CD4-positive, alpha-beta T cell treated with Interleukin-6 at 100 ng/mL for 8 hours (primary cell): ENCODE measurements around the gene PARP8.
"Not testable (repeated sequence)": the region's sequence is repeated elsewhere in the genome, so short reads cannot be mapped to it uniquely, and the experiment has no call there.

Experiments
- DNase-seq: peaks from one replicate; pipeline ENCODE4 v3.0.0-alpha.2; 2020; ENCODE audit warnings: mixed read lengths, low spot score

Gene PARP8

DNA sequence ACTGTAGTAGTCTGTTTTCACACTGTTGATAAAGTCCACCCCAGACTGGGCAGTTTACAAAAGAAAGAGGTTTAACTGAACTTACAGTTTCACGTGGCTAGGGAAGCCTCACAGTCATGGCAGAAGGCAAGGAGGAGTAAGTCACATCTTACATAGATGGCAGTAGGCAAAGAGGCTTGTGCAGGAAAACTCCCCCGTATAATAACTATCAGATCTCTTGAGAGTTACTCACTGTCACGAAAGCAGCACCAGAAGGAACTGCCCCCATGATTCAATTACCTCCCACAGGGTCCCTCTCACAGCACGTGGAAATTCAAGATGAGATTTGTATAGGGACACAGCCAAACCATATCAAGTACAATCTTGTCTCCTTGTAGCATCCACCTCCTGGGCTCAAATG, 21.1 kb downstream of the PARP8 start:
- DNase-seq = no peak

DNA sequence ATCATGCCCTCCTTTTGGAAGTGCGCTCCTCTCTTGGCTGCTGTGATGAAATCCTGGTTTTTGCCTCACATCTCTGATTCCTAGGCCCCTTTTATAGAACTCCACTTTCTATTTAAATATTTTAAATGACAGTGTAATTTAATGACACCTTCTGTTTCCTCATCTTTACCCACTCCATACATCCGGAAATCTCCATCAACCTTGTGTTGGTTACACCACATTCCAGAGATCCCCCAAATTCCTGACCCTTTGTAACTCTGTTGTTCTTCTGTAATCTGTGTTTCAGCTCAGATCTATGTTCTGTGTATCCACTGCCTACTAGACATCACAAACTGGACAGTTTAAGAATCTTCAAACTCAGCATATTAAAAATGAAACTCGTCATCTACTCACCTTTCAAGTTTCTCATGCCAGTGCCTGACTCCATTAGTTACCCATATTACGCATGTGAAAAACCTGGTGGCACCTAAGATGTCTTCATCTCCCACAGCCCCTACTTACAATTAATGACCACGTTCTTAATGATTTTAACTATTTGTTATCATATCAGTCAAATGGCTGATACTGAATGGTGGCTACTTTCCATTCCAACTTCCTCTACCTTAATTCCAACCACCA, 25.1 kb downstream of the PARP8 start:
- DNase-seq = no peak

DNA sequence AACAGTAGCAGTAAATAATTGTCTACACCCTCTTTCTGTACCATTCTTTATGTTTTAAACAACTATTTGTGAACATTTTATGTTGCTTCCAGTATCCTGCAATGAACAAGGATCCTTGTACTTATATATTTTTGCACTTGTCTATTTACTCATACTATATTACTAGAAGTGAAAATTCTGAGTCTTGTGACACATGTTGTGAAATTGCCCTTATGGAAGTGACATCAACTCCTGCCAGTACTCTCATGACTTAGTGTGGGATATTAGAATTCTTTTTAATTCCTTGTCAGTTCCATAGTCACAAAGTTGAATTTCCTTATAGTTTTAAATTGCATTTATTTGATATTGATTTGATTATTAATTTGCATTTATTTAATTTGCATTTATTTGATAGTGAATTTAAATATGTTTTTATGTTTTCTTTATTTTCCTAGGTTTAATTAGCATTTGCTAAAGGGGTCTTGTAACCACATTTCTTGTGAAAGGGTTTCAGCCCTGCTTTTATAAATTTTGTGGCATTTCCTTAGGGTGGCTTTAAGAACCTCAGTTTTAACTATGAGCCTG, 27.7 kb downstream of the PARP8 start:
- DNase-seq = no peak

DNA sequence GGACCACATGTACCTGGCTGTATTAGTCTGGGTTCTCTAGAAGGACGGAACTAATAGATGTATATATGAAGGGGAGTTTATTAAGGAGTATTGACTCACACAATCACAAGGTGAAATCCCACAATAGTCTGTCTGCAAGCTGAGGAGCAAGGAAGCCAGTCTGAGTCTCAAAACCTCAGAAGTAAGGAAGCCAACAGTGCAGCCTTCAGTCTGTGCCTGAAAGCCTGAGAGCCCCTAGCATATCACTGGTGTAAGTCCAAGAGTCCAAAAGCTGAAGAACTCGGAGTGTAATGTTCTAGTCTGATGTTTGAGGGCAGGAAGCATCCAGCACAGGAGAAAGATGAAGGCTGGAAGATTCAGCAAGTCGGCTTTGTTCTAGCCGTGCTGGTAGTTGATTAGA, 28.2 kb downstream of the PARP8 start:
- not testable (repeated sequence) for DNase-seq

DNA sequence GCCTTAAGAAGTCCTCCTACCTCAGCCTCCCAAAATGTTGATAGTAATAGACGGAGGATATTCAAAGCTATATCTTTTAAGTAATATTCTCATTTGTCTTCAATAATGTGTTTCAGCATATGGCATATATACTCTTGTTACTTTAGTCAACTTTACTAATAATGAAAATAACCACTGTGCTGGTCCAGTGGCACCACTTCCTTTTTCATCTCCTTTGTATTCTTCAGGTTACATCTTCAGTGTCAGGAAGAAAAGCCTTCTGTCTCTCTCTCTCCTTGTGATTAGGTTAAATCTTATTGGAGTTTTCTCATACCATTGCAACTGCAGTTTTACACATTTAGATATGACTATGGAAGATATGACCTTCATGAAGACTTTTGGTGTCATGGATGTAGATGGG, 31.3 kb downstream of the PARP8 start:
- no peak for DNase-seq

DNA sequence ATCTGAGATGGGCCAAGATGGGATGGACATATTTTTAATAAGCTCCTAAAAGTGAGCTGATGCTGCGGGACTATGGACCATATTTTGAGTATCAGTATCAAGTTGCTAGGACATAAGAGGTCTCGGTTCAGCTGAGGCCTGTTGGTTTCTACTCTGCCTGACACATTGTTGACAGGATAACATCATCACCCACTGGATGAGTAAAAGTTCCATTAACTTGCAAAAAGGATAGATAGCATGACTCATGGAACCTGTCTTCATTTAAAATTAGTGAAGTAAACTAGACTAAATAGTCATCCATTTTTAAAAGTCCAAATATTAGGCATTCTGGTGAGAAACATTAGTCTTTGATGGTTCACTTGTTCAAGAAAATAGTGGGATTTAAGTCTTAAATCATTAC, 33.3 kb downstream of the PARP8 start:
- DNase-seq = no peak

DNA sequence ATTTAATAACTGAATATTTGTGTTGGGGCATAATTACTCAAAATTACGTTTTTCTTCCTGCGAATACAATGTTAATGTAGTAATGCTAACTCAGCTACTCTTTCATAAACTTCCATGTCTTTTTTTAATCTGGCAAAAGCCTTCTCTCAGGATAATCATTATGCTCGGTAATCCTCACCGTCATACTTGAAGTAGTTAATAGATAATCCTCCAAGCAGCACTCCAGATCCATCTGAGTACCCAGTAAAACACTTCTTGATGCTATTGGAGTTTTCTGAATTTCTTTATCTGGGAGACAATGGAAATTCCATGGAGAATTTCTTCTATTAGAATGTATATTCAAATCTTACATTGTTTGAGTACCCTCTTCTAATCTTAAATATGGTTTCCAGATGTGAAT, 34.3 kb downstream of the PARP8 start:
- DNase-seq = no peak

DNA sequence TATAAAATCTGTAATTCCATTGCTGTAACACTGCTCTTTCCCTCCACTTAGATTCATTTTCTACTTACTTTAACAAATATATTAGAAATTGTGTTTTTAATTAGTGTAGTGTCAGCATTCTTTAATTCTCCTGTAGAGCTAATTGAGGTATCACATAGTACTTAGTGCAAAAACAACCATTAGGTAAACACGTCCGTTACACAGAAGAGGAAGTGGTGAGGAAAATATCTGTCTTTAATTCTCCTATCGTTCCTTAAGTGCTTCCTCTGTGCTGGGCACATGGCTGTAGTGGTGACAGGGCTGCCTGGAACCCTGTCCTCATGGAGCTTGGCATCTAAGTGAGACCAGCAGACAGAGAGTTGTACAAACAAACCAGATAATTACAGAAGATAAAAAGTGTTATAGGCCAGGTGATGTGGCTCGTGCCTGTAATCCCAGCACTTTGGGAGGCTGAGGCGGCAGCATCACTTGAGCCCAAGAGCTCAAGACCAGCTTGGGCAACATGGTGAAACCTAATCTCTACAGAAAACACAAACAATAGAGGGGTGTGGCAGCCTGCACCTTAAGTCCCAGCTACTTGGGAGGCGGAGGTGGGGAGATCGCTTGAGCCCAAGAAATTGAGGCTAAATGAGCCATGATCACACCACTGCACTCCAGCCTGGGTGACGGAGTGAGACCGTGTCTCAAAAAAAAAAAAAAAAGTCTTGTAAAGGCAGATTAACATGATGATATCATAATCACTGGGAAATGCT, 36.4 kb downstream of the PARP8 start:
- peak; percentile 18 for DNase-seq

DNA sequence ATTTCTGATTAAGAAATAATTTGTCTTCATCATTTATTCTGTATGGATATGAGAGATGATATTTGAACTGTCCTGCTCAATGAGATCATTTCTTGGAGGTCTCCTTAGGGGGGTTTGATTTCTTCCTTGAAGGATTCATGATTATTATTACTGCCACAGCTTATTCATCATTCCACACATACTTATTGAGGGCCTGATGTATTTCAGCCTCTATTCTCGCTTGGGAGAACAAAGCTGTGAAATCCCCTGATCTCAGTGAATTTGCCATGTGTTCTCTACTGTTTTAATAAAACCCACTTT, 36.9 kb downstream of the PARP8 start:
- no peak for DNase-seq

DNA sequence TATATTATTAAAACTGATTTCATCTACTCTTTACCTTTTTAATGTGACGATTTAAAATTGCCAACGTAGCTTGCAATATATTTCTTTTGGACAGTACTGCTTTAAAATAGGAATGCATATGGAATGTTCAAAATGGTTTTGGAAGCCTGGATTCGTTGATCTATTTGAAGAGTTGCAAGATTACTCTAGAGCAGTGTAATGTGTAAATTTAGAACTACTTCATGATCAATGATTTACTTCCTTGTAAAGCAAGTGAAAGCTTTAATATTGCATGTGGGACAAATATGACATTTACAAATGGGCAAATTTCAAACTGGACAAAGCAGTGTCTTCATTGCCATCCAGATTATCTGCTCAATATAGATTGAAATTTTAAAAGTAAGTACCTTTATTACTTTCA, 38.3 kb downstream of the PARP8 start:
- DNase-seq = no peak

DNA sequence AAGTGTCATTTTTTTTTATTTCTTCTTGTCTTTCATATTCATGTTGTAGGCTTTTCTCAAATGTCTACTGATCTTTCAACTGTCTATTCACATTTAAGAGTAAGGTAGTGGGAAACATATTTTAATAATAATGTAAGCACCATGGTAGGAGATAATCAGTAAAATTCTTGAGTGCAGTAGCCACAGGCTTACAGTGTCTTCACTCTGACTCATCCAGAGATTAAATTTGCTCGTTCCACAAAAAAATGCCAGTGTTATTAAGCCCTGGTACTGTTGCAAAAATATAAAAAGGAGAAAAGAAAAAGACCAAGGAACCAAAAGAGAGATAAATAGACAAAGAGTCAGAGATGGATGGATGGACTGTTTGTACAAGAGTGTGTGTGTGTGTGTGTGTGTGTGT, 43.0 kb downstream of the PARP8 start:
- DNase-seq = no peak

DNA sequence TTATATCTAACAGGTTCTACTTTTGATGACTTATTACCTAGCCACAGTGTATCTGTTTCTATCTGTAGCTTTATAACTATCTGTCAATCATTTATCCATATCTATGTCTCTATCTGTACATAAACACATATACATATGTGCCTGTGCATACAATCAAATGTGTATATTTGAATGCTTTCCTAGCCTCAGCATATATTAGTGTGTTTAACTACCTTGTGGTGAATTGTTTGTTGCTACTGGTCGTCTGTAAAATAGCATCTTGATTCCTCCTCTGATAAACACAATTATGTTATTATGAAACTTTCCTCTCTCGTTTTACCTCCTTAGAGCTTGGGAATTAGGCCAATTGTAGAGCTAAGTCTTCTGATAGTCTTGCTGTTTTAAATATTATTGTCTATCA, 44.4 kb downstream of the PARP8 start:
- DNase-seq = no peak

DNA sequence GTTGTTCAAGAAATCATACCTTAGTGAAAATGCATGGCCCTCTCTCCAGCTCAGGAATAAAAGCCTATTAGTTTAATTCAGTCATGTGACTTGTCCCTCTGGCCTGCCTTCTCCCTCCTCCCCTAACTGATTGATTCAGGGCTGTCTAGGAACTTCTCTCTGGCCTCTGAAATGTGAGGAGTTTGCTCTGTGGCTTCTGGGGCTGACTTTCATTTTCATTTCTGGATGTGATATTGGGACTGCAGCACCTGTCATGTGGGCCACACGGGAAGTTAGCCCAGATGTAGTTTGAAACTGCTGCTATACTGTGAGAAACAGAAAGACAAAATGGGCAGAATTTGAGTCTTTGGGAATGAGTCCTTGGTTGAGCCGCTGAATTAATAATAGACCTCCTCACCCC, 44.8 kb downstream of the PARP8 start:
- peak; percentile 68 for DNase-seq

DNA sequence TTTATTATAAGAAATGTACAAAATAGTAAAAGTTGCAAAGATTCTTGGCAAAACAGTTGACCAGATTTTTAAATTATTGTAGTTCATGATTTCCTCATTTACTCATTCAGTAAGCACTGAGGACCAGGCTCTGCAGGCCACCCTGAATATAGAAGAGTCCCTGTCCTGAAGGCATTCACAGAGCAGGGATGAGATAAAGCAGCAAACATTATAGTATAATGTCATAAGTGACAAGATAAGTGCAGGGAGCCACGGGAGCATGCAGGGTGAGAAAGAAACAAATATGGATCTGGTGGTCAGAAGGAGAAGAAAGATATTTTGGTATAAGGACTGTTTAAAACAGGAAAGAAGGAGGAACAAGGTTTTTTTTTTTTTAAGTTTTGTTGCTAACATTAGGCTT, 46.0 kb downstream of the PARP8 start:
- DNase-seq = no peak

DNA sequence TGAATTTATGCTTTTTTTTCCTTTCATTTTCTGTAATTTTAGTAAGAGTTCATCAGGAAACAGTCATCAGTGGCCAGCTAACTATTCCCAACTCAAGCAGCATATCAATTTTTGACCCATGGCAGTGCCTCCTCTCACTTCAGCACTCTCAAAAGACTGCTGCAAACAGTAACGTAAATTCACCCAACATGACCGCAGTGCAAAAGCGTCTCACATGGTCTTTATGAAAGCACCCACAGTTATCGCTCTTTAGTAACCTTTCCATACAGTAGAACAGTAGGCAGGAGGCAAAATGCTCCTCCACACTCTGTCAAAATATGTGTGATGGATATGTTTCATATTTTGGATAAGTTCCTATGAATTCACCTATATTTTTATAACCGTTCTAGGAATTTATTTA, 48.6 kb downstream of the PARP8 start:
- DNase-seq = no peak

DNA sequence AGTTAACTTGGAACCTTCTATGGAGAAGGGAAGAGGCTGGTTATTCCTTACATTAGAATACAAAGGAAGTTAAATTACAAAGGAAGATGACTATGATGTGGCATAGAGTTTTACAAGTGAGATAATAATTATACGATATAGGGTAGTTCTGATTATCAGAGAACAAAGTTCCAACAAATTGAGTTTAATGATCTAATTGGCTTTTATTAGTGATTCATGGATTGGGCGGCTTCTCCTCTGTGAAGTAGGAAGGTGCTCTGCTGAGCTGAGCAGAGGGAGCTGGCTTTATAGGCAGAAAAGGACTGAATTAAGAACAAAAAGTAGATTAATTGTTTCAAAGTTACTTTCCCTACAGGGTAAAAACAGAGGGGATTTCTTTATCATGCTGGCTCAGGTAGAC, 49.7 kb downstream of the PARP8 start:
- DNase-seq = no peak

DNA sequence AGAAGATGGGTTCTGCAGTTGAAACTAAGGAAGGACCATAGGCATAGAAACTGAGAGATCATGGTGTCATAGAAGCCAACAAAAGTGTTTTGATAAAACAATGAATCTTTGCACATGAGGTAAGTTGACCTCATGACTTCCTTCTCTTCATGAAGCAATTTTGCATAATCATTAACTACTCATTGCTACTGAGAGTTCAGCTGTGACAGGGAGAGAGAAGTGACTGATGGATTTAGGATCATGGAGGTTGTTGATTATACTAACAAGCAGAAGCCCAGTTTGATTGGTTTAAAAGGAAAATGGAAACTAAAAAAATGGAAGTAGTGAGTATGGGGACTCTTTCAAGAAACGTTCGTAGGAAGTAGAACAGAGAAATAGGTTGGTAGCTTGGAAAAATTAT, 51.2 kb downstream of the PARP8 start:
- DNase-seq = no peak

DNA sequence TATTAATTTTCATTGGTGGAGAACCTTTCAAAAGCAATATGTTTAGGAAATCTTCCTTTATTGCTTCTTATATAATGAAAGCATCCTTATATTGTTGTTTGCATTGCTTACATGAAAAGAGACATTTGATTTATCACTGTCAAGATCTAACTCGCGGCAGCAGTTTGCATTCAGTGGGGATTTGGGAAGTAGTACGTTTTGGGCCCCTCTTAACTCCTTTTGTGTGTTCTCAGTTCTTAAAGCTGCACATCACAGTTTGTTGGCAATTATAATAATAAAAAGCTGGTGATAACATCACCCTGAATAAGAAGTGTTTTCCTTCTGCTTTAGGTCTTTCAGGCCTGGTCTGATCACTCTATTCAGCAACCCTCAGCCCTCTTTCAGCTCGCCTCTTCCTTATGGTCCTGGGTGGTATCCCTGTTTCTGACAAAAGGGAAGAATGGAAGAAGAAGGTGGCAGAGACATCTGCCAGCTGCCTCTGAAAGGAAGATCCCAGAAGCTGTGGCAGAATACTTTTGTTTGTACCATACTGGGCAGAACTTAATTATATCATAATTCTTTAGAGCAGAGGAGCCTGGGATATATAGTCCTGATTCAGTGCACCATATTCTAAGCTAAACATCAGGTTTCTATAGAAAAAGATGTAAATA, 53.7 kb downstream of the PARP8 start:
- no peak for DNase-seq

DNA sequence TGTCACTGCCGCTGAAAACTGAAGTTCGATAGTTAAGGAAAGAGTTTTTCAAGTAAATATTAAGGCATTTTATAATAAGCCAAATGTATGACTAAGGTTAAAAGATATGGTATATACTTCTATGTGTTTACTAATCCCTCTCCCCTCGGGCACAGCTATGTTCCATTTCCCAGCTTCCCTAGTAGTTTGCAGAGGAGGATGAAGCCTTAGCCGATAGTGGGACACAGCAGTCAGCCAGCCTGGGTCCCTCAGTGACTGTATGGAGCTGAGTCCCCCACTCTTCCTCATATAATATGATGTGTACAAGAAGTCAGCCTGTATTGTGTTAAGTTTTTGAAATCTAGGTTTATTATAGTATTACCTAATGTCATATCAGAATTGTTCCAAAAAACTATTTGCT, 55.8 kb downstream of the PARP8 start:
- DNase-seq = no peak

DNA sequence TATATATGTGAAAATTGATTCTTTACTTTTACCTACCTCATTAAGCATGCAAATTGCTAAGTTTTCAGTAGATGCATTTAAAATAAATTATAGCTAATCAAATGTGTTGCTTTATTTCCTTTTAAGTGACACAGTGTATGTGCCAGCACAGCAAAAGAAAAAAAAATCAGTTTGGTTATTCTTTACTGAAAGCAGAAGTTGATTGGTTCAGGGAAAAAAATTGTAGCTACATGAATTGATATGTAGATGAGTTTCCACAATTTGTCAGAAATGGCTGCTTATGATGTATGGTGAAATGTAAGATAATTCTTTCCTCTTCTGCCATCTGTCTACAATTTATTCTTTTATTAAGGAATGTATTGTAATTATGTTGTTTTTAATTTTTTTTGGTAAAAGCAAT, 57.8 kb downstream of the PARP8 start:
- DNase-seq = no peak

DNA sequence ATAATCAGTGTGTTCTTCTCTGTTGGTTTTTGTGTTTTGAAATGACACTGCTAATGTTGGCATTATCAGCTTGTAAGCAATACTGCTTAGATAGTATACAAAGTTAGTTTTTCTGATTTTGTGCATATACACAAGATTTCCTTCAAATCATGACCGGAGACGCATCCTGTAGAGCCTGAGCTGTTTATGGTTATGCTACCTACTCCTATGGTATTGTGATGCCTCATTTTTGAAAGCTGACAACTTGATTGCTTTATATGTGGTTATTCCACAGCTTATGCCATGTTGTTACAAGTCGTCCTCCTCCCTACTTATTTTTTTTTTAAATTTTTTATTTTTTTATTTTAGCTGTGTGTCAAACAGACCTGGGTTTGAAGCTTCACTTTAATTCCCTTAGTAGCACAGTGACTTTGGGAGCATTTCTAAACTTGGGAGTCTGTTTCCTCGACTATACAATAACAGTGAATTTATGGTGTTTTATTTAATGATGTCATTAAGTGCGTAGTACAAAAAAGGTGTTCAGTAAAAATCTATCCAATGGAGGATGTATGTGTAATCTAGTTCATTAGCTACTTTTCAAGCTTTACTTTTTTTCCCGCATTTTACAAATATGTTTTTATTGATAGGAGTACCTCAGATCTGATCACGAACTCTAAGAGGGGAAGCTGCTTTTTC, 59.5 kb downstream of the PARP8 start:
- DNase-seq = no peak

DNA sequence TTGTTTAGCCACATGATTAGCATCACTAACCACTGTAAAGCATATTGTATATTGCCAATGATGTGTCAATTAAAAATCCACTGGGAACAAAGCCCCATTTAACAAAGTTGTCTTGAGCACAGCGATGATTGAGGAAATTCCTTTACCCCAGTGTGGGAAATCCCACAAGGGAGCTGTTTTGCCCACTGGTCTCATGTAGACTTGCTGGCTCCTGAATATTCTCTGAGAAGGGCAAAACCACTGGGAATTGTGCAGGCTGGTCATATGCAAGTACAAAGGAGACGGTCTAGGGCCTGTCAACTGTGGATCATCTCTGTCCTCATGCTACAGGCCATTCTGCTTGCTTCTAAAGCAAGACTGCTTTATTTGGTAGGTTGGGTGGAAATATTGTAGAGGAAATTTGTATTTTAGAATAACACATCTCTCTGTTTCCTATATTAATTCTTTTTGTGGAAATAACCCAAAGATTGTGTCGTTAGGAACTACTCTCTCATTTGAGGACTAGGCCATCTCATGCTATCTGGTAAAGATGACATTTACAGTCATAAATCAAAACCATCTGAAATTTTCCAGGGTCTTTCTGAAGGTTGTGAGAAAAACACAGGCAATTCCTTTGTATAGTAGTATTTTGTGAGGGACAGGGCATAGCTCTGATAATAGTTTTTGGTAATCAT, 60.2 kb downstream of the PARP8 start:
- no peak for DNase-seq
